ENCODE results near the gene LITAFD.

Gene LITAFD

DNA sequence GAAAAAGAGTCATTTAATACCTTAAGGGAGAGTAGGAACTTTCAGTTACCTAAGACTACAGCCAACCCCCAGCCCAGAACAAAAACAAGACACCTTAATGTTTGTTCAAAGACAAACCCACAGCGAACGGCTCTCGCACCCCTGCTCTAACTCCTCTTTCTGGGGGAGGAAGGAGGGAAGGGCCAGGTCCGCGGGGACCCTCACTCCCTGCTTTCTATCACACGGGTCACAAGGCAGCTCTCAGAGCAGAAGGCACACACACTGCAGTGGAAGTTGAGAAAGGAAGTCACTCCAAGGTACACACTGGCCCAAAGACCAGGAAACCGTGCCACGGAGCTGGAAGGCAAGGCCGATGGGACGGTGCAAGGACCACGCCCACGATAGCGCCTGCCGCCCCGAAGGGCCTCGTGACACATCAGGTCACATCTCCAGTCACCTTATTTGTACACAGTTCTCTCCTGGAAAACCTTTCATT, 10.0 kb downstream of the LITAFD start:
- H3K4me1 ChIP-seq, result peaks cover 0 to 4% (median 0%) of the 10 kb centered on the region in 4 donors
- peaks cover 56 to 88% (median 69%) of the 10 kb centered on the region in 3 donors for H3K36me3 ChIP-seq
- H3K4me3 ChIP-seq, result no peak overlapping the region
- no peaks in the 10 kb centered on the region for H3K9me3 ChIP-seq
- DNase-seq, result peak in 1 of 2 donors; percentile 65
- H3K27me3 ChIP-seq, result no peaks in the 10 kb centered on the region
- intact Hi-C loops (cut with DNase I; ENCODE audit: low total_unique reads), result no loop called here
- TF ChIP-seq, protein P1, sequence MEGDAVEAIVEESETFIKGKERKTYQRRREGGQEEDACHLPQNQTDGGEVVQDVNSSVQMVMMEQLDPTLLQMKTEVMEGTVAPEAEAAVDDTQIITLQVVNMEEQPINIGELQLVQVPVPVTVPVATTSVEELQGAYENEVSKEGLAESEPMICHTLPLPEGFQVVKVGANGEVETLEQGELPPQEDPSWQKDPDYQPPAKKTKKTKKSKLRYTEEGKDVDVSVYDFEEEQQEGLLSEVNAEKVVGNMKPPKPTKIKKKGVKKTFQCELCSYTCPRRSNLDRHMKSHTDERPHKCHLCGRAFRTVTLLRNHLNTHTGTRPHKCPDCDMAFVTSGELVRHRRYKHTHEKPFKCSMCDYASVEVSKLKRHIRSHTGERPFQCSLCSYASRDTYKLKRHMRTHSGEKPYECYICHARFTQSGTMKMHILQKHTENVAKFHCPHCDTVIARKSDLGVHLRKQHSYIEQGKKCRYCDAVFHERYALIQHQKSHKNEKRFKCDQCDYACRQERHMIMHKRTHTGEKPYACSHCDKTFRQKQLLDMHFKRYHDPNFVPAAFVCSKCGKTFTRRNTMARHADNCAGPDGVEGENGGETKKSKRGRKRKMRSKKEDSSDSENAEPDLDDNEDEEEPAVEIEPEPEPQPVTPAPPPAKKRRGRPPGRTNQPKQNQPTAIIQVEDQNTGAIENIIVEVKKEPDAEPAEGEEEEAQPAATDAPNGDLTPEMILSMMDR (IDR thresholded peaks at IDR 0.05), result no peak
- H3K27ac ChIP-seq, result no peak overlapping the region

DNA sequence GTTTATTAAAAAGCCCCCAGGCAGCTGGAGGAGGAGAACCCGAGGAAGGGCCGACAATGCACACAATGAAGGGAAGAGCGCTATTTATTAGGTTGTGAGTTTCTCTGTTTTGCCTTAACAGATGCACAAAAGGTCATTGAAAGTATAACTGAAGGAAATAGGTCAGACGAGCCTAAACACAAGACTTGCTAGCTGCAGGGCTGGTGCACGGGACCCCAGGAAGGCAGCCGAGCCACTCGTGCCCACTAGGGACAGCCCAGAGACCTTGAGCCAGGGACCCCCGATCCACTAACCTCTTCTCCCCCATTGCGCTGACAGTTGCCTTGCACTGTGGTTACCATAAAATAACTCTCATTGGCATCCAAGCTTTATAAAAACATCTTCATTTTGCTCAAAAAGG, 11.3 kb downstream of the LITAFD start:
- H3K4me3 ChIP-seq, result no peak overlapping the region
- peaks cover 0 to 2% (median 0%) of the 10 kb centered on the region in 4 donors for H3K4me1 ChIP-seq
- DNase-seq, result no peak
- H3K27ac ChIP-seq, result no peak overlapping the region
- peaks cover 68 to 95% (median 80%) of the 10 kb centered on the region in 3 donors for H3K36me3 ChIP-seq
- intact Hi-C loops (cut with DNase I; ENCODE audit: low total_unique reads), result no loop called here
- no peaks in the 10 kb centered on the region for H3K9me3 ChIP-seq
- TF ChIP-seq, protein P1 (IDR thresholded peaks at IDR 0.05), result no peak
- H3K27me3 ChIP-seq, result no peaks in the 10 kb centered on the region

DNA sequence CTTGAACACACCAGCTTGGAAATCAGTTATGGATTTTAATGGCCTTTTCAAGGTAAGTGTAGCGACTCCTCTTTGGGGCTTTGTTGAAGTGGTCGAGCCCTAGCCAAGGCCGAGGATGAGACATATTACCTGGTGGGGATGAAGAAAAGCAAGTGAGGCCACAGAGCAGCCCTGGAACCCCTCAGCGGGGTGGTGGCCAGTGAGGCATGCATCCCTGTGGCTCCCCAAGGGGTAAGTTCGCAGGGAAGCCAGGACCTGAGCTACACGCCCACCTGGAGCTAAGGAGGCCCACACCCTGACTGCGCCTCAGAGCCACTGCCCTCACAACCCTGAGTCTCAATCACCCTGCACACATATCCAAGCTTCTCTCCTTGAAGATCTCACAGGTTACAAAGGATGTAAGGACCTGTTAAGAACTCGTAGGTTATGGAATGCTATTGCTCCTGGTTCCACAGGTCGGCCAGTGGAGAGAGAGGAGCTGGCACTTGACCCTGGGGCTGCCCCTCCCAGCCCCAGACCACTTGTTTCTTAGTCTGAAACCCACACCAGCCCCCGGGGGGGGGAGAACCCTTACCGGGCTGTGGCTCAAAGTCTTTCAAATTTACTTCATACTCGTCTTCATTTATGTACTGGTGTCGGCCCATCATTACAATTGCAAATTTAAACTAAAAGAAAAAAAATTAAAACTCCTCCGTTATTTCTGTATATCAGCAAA, 12.0 kb downstream of the LITAFD start:
- H3K4me3 ChIP-seq, result no peak overlapping the region
- no peaks in the 10 kb centered on the region for H3K27me3 ChIP-seq
- TF ChIP-seq, protein P1 (IDR thresholded peaks at IDR 0.05), result no peak
- DNase-seq, result peak in 1 of 2 donors; percentile 63
- H3K9me3 ChIP-seq, result no peaks in the 10 kb centered on the region
- H3K27ac ChIP-seq, result no peak overlapping the region
- intact Hi-C loops (cut with DNase I; ENCODE audit: low total_unique reads), result no loop called here
- H3K4me1 ChIP-seq, result no peaks in the 10 kb centered on the region
- H3K36me3 ChIP-seq, result peaks cover 75 to 100% (median 87%) of the 10 kb centered on the region in 3 donors

DNA sequence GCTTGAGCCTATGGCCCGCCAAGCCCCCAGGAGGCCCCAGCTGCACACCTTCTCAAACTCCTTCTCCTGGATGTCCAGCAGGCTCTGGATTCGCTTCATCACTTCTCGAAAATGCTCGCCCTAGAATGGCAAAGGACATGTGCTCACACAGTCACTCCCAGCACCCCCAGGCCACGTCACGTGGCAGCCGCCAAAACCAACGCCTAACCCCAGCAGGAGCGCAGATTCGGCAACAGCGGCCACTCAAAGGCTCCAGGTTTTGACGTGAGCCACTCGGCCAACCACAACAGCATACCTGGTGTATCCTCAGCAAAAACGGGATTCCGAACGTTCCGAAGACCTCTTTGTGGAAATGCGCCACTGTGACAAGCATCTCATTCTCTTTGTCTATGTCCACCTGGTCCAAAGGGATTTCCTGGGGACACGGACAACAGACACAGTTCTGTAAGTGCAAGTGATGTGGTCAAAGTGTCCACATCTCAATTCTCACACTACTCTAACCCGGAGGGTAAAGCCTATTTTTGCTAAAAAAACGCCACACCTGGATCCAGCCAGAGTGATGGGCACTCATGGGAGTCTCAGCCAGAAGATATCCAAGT, 12.7 kb downstream of the LITAFD start:
- peak in 1 of 2 donors; percentile 55 for DNase-seq

DNA sequence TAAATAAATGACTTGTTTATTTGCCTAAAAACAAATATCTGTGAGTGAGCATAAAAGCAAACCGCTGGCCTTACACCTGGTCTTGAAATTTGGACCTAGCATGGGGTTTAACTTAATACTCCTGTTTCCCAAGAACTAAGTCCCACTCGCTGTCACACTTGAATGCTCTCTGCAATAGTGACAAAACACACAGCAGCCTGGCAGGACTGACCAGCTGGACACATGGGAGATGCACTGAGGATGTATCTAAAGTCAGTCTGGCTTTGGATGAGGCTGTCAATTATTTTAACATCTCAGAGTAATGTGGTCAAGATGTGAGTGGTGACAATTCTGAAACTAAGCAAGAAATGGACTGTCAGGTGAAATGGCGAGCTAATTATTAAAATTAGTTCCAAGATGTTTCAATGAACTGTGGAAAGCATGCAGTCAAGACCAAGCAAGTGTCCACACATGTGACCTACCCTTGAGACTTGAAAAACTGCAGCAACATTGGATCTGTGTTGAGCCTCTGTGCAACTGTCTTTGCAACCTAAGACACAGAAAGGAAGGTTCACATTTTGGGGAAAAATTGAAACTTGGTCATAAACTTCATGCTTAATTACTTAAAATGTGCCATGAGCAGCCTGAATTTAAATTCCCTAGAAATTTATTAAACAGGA, 16.6 kb downstream of the LITAFD start:
- Histone ChIP-seq H3K9me3 (no peaks in the 10 kb centered on the region), H3K27ac (no peak overlapping the region), H3K36me3 (peaks cover 97 to 100% (median 99%) of the 10 kb centered on the region in 3 donors), H3K4me1 (no peaks in the 10 kb centered on the region), H3K27me3 (no peaks in the 10 kb centered on the region), H3K4me3 (no peak overlapping the region)
- TF ChIP-seq, protein P1 (IDR thresholded peaks at IDR 0.05), result no peak
- intact Hi-C loops (cut with DNase I; ENCODE audit: low total_unique reads), result no loop called here
- DNase-seq, result no peak

More for the DNA sequence above, 12.7 kb downstream of the LITAFD start:
- Histone ChIP-seq H3K36me3 (peaks cover 82 to 100% (median 88%) of the 10 kb centered on the region in 3 donors), H3K27me3 (no peaks in the 10 kb centered on the region), H3K9me3 (no peaks in the 10 kb centered on the region), H3K4me1 (no peaks in the 10 kb centered on the region), H3K4me3 (no peak overlapping the region), H3K27ac (no peak overlapping the region)
- intact Hi-C loops (cut with DNase I; ENCODE audit: low total_unique reads), result no loop called here
- TF ChIP-seq, protein P1 (IDR thresholded peaks at IDR 0.05), result no peak

Data from tibial artery (tissue), 4 donors.